OCI-LY7 (cell line): ENCODE measurements around the gene SIGLEC5.

Source experiments
- CTCF ChIP-seq: fragments of 200-600 bp; sonication (generic); conservative IDR thresholded peaks from 2 replicates; pipeline ENCODE4 v1.5.1; 2014; ENCODE audit warnings: mild to moderate bottlenecking, antibody characterized with exemption, low read length, moderate library complexity, mixed read lengths
- EZH2phosphoT487 ChIP-seq: fragments of 200-600 bp; sonication (generic); IDR thresholded peaks from 2 replicates; pipeline ENCODE4 v1.6.1; 2018; ENCODE audit warnings: low read depth, borderline replicate concordance, mild to moderate bottlenecking, mixed run types, antibody characterized with exemption, low read length, moderate library complexity, mixed read lengths

DNA sequence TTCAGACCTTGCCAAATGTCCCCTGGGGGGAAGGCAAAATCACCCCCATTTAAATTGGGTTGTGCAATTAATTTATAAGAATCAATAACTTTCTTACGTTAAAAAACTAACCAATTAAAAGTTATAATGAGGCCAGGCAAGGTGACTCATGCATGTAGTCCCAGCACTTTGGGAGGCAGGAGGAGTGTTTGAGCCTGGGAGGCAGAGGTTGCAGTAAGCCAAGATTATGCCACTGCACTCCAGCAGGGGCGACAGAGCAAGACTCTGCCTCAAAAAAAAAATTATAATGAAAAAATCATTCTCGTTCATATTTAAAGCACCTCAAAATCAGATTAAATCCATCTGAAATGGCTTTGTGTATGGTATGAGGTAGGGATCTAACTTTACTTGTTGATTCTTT is 34.8 kb upstream of the SIGLEC5 start:
- TF ChIP-seq CTCF (peak; percentile 55), EZH2phosphoT487 (no peak)
